CD4-positive, alpha-beta T cell (primary cell): Measurements from ENCODE around the gene OXLD1. TPM values are rescaled to one million over a fixed set of nuclear protein-coding genes. Genes with fewer than 3 reads are reported as not detected.

Experiments
- ATAC-seq: fragments of 200-7000 bp; cut with Tn5 transposase; one replicate; pipeline ENCODE4 v1.10.0; 2022; ENCODE audit warnings: mild to moderate bottlenecking; ENCODE audit not compliant: poor library complexity
- CTCF ChIA-PET: fragments of 350-600 bp; sonication (Branson Sonifier 250); formaldehyde crosslinking; loops from one replicate; lab custom pipeline; 2021; ENCODE audit warnings: antibody characterized with exemption, inconsistent platforms; lab: Charles Lee
- POLR2A ChIA-PET: fragments of 350-600 bp; sonication (Branson Sonifier 250); formaldehyde crosslinking; loops from one replicate; lab custom pipeline; 2021; ENCODE audit warnings: antibody characterized with exemption, inconsistent platforms; lab: Charles Lee
- DNase-seq, 14 experiments: peaks; one replicate each; pipeline ENCODE4 v3.0.0-alpha.2; 2013 to 2020; ENCODE audit warnings: mixed read lengths in 2 of 14
- H3K27ac ChIP-seq, 2 donors: one replicate each; pipeline versions ENCODE4 v1.5.1 to v1.7.0; 2013; ENCODE audit warnings: low read length in 2 of 2, low read depth in 1 of 2, mild to moderate bottlenecking in 1 of 2
- H3K27me3 ChIP-seq, 2 experiments: 1 replicate in 1 of 2; 2 replicates in 1 of 2; pipeline versions ENCODE4 v1.6.1 to v1.7.0; 2013; ENCODE audit warnings: low read length in 2 of 2, control low read depth in 1 of 2, mild to moderate bottlenecking in 1 of 2, moderate library complexity in 1 of 2; ENCODE audit not compliant: insufficient read depth in 2 of 2, control insufficient read depth in 1 of 2
- H3K36me3 ChIP-seq: one replicate; pipeline ENCODE4 v1.6.1; 2013; ENCODE audit warnings: low read length, control low read depth; ENCODE audit not compliant: insufficient read depth
- H3K4me1 ChIP-seq: one replicate; pipeline ENCODE4 v1.6.1; 2013; ENCODE audit warnings: low read length, control low read depth; ENCODE audit not compliant: insufficient read depth
- H3K4me3 ChIP-seq: one replicate; pipeline ENCODE4 v1.5.1; 2013; ENCODE audit warnings: mild to moderate bottlenecking, low read length, moderate library complexity
- H3K9me3 ChIP-seq, 2 experiments: 1 replicate in 1 of 2; 2 replicates in 1 of 2; pipeline versions ENCODE4 v1.6.1 to v1.7.0; 2013; ENCODE audit warnings: low read length in 2 of 2, mild to moderate bottlenecking in 2 of 2, control low read depth in 1 of 2, moderate library complexity in 1 of 2; ENCODE audit not compliant: control insufficient read depth in 1 of 2, insufficient read depth in 1 of 2
- H3K27ac Mint-ChIP-seq: one replicate; pipeline ENCODE4 v1.8.0; 2020; ENCODE audit warnings: mixed read lengths
- H3K27me3 Mint-ChIP-seq: one replicate; pipeline ENCODE4 v1.8.0; 2021; ENCODE audit warnings: mixed read lengths
- H3K36me3 Mint-ChIP-seq: one replicate; pipeline ENCODE4 v1.8.0; 2021; ENCODE audit warnings: low read depth, mixed read lengths
- H3K4me1 Mint-ChIP-seq: one replicate; pipeline ENCODE4 v1.8.0; 2021; ENCODE audit warnings: low read depth, mixed read lengths
- H3K4me3 Mint-ChIP-seq: one replicate; pipeline ENCODE4 v1.8.0; 2020; ENCODE audit warnings: mild to moderate bottlenecking, mixed read lengths
- H3K9me3 Mint-ChIP-seq: one replicate; pipeline ENCODE4 v1.8.0; 2020; ENCODE audit warnings: mixed read lengths
- CTCF ChIP-seq: fragments of 200-600 bp; IDR thresholded peaks from one replicate; pipeline ENCODE4 v1.8.0; 2022; ENCODE audit warnings: antibody characterized with exemption, mild to moderate bottlenecking
- intact Hi-C, 2 experiments: fragments of 100-400 bp; cut with DNase I in 1 of 2; cut with micrococcal nuclease in 1 of 2; formaldehyde crosslinking; loops; one replicate each; pipeline versions ENCODE4 v1.15.1 to v1.9.0; 2023 to 2025; cut with DNase I, micrococcal nuclease
- total RNA-seq, 174 experiments: library from RNA in 2 of 174; stranded (reverse) in 2 of 174; gene quantifications; one replicate each; pipeline ENCODE4 v1.2.3 and lab custom pipeline; 2021 to 2026

OXLD1 gene
- total RNA-seq, 2 experiments from 2014 or later: 24.6 to 25.3 TPM

GRCh38 chr17:81682565-81683207, 16.3 kb upstream of the OXLD1 start:
- Mint-ChIP-seq H3K27ac (peak overlapping the region; percentile 81), H3K4me3 (peak overlapping the region; percentile 100), H3K27me3 (no peaks in the 10 kb centered on the region), H3K36me3 (peaks cover 39% of the 10 kb centered on the region), H3K9me3 (no peaks in the 10 kb centered on the region), H3K4me1 (peaks cover 24% of the 10 kb centered on the region)
- peak overlapping the region; percentile 98 for H3K4me3 ChIP-seq
- H3K4me1 ChIP-seq: peaks cover 49% of the 10 kb centered on the region
- CTCF ChIA-PET: no interaction called here
- intact Hi-C loops: loop anchor here (1.0 to 5.0 kb wide), 4 partner anchors 16 to 180 kb away; partner anchors contain the start of genes CCDC137 (in 1 of the 2), NPLOC4 (in 1 of the 2), OXLD1 (in 1 of the 2) and P4HB (in 1 of the 2)
- no peak overlapping the region for H3K27ac ChIP-seq
- no peaks in the 10 kb centered on the region for H3K9me3 ChIP-seq
- H3K36me3 ChIP-seq: peaks cover 25% of the 10 kb centered on the region
- no peak for ATAC-seq
- no peak for DNase-seq
- H3K27me3 ChIP-seq: no peaks in the 10 kb centered on the region
- TF ChIP-seq CTCF: no peak
- POLR2A ChIA-PET: interaction anchor here (0.9 to 2.8 kb wide), 11 partner anchors 8 to 178 kb away, joined by 3 to 25 read pairs (median 7); partner anchors contain the start of genes CCDC137, FAAP100, MCRIP1 and NPLOC4

GRCh38 chr17:81681672-81682071, 15.3 kb upstream of the OXLD1 start:
- Mint-ChIP-seq H3K27ac (no peak overlapping the region), H3K9me3 (no peaks in the 10 kb centered on the region), H3K36me3 (peaks cover 30% of the 10 kb centered on the region), H3K27me3 (no peaks in the 10 kb centered on the region), H3K4me1 (peaks cover 20% of the 10 kb centered on the region), H3K4me3 (peak overlapping the region; percentile 20)
- no peaks in the 10 kb centered on the region for H3K27me3 ChIP-seq
- intact Hi-C loops: loop anchor here (5.0 kb wide), 2 partner anchors 176 to 181 kb away; partner anchors contain the start of gene P4HB (in 1 of the 2)
- H3K27ac ChIP-seq: no peak overlapping the region
- POLR2A ChIA-PET: interaction anchor here (2.5 kb wide), 1 partner anchor 16 kb away, joined by 25 read pairs; the partner anchor contains the start of genes CCDC137 and OXLD1
- H3K4me3 ChIP-seq: no peak overlapping the region
- DNase-seq (no peak), ATAC-seq (no peak)
- H3K36me3 ChIP-seq: peaks cover 14% of the 10 kb centered on the region
- H3K9me3 ChIP-seq: no peaks in the 10 kb centered on the region
- no peak for TF ChIP-seq CTCF
- CTCF ChIA-PET: no interaction called here
- peaks cover 40% of the 10 kb centered on the region for H3K4me1 ChIP-seq

GRCh38 chr17:81680150-81680549, 13.7 kb upstream of the OXLD1 start:
- H3K9me3 Mint-ChIP-seq: no peaks in the 10 kb centered on the region
- H3K4me1 Mint-ChIP-seq: peaks cover 26% of the 10 kb centered on the region
- no peak overlapping the region for H3K4me3 ChIP-seq
- no peak for DNase-seq
- ChIA-PET POLR2A (no interaction called here), CTCF (interaction anchor here (1.1 kb wide), 1 partner anchor 23 kb away, joined by 3 read pairs; the partner anchor contains the start of gene MRPL12)
- H3K27ac Mint-ChIP-seq: no peak overlapping the region
- H3K36me3 Mint-ChIP-seq: peaks cover 17% of the 10 kb centered on the region
- ATAC-seq: no peak
- no peak for TF ChIP-seq CTCF
- H3K9me3 ChIP-seq: no peaks in the 10 kb centered on the region
- H3K4me3 Mint-ChIP-seq: peak overlapping the region; percentile 60
- peaks cover 27% of the 10 kb centered on the region for H3K4me1 ChIP-seq
- H3K27me3 ChIP-seq: no peaks in the 10 kb centered on the region
- H3K27ac ChIP-seq: no peak overlapping the region
- intact Hi-C loops: loop anchor here (5.0 kb wide), 2 partner anchors 177 to 182 kb away; partner anchors contain the start of gene P4HB (in 1 of the 2)
- peaks cover under 1% of the 10 kb centered on the region for H3K36me3 ChIP-seq
- no peaks in the 10 kb centered on the region for H3K27me3 Mint-ChIP-seq
